ENCODE results near the gene PLEKHG4. TPM values are rescaled to one million over a fixed set of nuclear protein-coding genes. Genes with fewer than 3 reads are reported as not detected.
A peak's percentile ranks its signal among the peaks of the same experiment; 100 is the strongest.

The PLEKHG4 gene, protein sequence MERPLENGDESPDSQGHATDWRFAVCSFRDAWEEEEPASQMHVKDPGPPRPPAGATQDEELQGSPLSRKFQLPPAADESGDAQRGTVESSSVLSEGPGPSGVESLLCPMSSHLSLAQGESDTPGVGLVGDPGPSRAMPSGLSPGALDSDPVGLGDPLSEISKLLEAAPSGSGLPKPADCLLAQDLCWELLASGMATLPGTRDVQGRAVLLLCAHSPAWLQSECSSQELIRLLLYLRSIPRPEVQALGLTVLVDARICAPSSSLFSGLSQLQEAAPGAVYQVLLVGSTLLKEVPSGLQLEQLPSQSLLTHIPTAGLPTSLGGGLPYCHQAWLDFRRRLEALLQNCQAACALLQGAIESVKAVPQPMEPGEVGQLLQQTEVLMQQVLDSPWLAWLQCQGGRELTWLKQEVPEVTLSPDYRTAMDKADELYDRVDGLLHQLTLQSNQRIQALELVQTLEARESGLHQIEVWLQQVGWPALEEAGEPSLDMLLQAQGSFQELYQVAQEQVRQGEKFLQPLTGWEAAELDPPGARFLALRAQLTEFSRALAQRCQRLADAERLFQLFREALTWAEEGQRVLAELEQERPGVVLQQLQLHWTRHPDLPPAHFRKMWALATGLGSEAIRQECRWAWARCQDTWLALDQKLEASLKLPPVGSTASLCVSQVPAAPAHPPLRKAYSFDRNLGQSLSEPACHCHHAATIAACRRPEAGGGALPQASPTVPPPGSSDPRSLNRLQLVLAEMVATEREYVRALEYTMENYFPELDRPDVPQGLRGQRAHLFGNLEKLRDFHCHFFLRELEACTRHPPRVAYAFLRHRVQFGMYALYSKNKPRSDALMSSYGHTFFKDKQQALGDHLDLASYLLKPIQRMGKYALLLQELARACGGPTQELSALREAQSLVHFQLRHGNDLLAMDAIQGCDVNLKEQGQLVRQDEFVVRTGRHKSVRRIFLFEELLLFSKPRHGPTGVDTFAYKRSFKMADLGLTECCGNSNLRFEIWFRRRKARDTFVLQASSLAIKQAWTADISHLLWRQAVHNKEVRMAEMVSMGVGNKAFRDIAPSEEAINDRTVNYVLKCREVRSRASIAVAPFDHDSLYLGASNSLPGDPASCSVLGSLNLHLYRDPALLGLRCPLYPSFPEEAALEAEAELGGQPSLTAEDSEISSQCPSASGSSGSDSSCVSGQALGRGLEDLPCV
- 65.5 and 87.0 TPM in 2 replicates for polyA plus RNA-seq (2012; rRNA removed)
- polyA plus RNA-seq (2012; cell fraction: cytosol; rRNA removed), result 13.2 and 22.7 TPM in 2 replicates
- polyA plus RNA-seq (2012; cell fraction: nucleus; rRNA removed), result 417 and 427 TPM in 2 replicates

GRCh38 chr16:67279296-67280089, at the start of gene PLEKHG4:
Gene PLEKHG4 (plus strand): TSS chr16:67279532. CDS start chr16:67280045, 513 bp downstream.
- ChIA-PET CTCF (interaction anchor here (0.7 to 4.4 kb wide), 27 partner anchors 9 to 242 kb away, joined by 3 to 24 read pairs (median 3); partner anchors contain the start of genes ATP6V0D1 and ZDHHC1), POLR2A (interaction anchor here (0.9 to 1.7 kb wide), 2 partner anchors 26 to 46 kb away, joined by 4 read pairs; no protein-coding TSS in a partner anchor)
- Histone ChIP-seq H3K27ac (ENCODE audit: low read depth in 2 of 2, low read length in 1 of 2) (peak within 1 kb of the TSS; percentile 59 to 100), H3K4me2 (peak within 1 kb of the TSS; percentile 96), H3K9me3 (no peaks in the 10 kb centered on the region), H2AFZ (ENCODE audit: low read depth) (peak within 1 kb of the TSS; percentile 66; the same call in 1 of the 2 replicates), H3K27me3 (ENCODE audit: insufficient read depth) (no peaks in the 10 kb centered on the region), H3K79me2 (ENCODE audit: insufficient read depth) (peaks cover 34% of the 10 kb centered on the region), H3K4me3 (ENCODE audit: low read depth in 2 of 2, low read length in 1 of 2) (peak within 1 kb of the TSS; percentile 64), H3F3A (replicated peaks; ENCODE audit: insufficient read depth) (peaks cover 28% of the 10 kb centered on the region), H3K36me3 (replicated peaks in 1 of 2; ENCODE audit: control insufficient read depth in 1 of 2, insufficient read depth in 2 of 2, low read length in 1 of 2) (peaks cover 24 to 32% of the 10 kb centered on the region in 2 experiments), H3K9ac (peak within 1 kb of the TSS; percentile 82), H3K4me1 (ENCODE audit: control insufficient read depth in 1 of 2, insufficient read depth in 2 of 2, low read depth in 1 of 2, low read length in 1 of 2) (peaks cover 25 to 41% of the 10 kb centered on the region in 2 experiments; a peak in 3 of 4 replicates), H4K20me1 (ENCODE audit: insufficient read depth) (no peaks in the 10 kb centered on the region), H3K9me2 (no peaks in the 10 kb centered on the region)
- 58% methylated on average over 12 of the region's 83 CpGs for WGBS (ENCODE audit: low lambda C conversion rate)
- peak; percentile 99 for DNase-seq
- TF ChIP-seq RCOR1 (IDR thresholded peaks at IDR 0.05; ENCODE audit: low read length), result peak; percentile 59; the same call in 1 of the 2 replicates
- TF ChIP-seq, protein P1, sequence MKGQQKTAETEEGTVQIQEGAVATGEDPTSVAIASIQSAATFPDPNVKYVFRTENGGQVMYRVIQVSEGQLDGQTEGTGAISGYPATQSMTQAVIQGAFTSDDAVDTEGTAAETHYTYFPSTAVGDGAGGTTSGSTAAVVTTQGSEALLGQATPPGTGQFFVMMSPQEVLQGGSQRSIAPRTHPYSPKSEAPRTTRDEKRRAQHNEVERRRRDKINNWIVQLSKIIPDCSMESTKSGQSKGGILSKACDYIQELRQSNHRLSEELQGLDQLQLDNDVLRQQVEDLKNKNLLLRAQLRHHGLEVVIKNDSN (IDR thresholded peaks at IDR 0.05; ENCODE audit: borderline replicate concordance, low read depth), result peak; percentile 42; the same call in 1 of the 2 replicates
- peak; percentile 46 for TF ChIP-seq POLR2AphosphoS5 (IDR thresholded peaks at IDR 0.05; ENCODE audit: low read depth, low read length)
- peak; percentile 47 for TF ChIP-seq SMC3 (IDR thresholded peaks at IDR 0.05; ENCODE audit: low read depth, low read length)
- TF ChIP-seq TAF1 (IDR thresholded peaks at IDR 0.05; ENCODE audit: borderline replicate concordance, low read depth, low read length), result peak; percentile 68; the same call in 1 of the 2 replicates
- TF ChIP-seq FOSL2 (IDR thresholded peaks at IDR 0.05; ENCODE audit: borderline replicate concordance, low read depth), result no peak
- TF ChIP-seq MAX (IDR thresholded peaks at IDR 0.05; ENCODE audit: low read depth), result peak; percentile 90; the same call in 1 of the 2 replicates
- TF ChIP-seq CTCF (IDR thresholded peaks at IDR 0.05), result peak; percentile 62
- no peak for TF ChIP-seq FOXM1 (IDR thresholded peaks at IDR 0.05; ENCODE audit: low read depth)
- TF ChIP-seq FOXJ3 (CRISPR knock-in tag; IDR thresholded peaks at IDR 0.05), result no peak
- 0 out of 4 replicates have a peak, but pooled peaks of 1 of the 2 experiments have one; percentile 8 for TF ChIP-seq EP300 (IDR thresholded peaks at IDR 0.05; ENCODE audit: borderline replicate concordance in 1 of 2, low read depth in 1 of 2, low read length in 1 of 2)
- TF ChIP-seq TEAD4 (IDR thresholded peaks at IDR 0.05; ENCODE audit: borderline replicate concordance, insufficient read depth), result no peak
- TF ChIP-seq NRF1 (IDR thresholded peaks at IDR 0.05; ENCODE audit: low read depth, low read length), result peak; percentile 22; the same call in 1 of the 2 replicates
- TF ChIP-seq, protein P2, sequence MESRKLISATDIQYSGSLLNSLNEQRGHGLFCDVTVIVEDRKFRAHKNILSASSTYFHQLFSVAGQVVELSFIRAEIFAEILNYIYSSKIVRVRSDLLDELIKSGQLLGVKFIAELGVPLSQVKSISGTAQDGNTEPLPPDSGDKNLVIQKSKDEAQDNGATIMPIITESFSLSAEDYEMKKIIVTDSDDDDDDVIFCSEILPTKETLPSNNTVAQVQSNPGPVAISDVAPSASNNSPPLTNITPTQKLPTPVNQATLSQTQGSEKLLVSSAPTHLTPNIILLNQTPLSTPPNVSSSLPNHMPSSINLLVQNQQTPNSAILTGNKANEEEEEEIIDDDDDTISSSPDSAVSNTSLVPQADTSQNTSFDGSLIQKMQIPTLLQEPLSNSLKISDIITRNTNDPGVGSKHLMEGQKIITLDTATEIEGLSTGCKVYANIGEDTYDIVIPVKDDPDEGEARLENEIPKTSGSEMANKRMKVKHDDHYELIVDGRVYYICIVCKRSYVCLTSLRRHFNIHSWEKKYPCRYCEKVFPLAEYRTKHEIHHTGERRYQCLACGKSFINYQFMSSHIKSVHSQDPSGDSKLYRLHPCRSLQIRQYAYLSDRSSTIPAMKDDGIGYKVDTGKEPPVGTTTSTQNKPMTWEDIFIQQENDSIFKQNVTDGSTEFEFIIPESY (IDR thresholded peaks at IDR 0.05; ENCODE audit: borderline replicate concordance, low read depth), result no peak
- TF ChIP-seq RAD21 (IDR thresholded peaks at IDR 0.05; ENCODE audit: low read length), result peak; percentile 54
- TF ChIP-seq SIN3A (IDR thresholded peaks at IDR 0.05; ENCODE audit: borderline replicate concordance, low read depth, low read length), result peak; percentile 33; the same call in 1 of the 2 replicates
- no peak for TF ChIP-seq EZH2phosphoT487 (IDR thresholded peaks at IDR 0.05; ENCODE audit: borderline replicate concordance, low read depth)
- TF ChIP-seq IRF3 (IDR thresholded peaks at IDR 0.05; ENCODE audit: low read depth, low read length), result no peak
- TF ChIP-seq MEF2A (IDR thresholded peaks at IDR 0.05; ENCODE audit: borderline replicate concordance, low read depth), result no peak

Measured in SK-N-SH (cell line).